Measurements from ENCODE around the gene DNAH1.

Gene DNAH1

DNA sequence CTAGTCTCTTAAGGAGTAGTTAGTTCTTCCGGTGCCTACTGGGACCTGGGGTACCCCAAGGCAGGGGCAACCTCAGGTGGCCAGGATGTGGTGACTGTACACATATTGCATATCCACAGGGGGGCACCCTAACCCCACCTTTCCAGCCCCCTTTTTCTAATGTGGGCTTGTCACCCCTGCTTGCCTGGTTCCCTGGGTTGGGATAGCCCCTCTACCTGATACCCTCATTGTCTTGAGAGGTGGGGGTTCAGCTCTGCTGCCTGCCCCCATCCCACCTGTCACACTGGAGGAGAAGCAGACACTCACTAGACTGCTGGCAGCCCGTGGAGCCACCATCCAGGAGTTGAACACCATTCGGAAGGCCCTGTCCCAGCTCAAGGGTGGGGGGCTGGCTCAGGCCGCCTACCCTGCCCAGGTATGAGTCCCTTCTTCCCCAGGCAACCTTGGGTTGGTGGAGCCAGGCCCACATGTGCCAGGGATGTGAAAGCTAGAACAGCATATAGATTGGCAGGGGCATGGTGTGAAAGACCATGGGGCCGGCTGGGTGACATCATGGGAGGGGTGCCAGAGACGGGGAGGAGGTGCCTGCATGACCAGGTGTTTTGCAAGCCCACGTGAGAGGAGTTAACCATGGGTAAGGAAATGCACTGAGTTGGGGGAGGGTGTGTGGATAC is 24.5 kb upstream of the DNAH1 start:
- no peak for DNase-seq

DNA sequence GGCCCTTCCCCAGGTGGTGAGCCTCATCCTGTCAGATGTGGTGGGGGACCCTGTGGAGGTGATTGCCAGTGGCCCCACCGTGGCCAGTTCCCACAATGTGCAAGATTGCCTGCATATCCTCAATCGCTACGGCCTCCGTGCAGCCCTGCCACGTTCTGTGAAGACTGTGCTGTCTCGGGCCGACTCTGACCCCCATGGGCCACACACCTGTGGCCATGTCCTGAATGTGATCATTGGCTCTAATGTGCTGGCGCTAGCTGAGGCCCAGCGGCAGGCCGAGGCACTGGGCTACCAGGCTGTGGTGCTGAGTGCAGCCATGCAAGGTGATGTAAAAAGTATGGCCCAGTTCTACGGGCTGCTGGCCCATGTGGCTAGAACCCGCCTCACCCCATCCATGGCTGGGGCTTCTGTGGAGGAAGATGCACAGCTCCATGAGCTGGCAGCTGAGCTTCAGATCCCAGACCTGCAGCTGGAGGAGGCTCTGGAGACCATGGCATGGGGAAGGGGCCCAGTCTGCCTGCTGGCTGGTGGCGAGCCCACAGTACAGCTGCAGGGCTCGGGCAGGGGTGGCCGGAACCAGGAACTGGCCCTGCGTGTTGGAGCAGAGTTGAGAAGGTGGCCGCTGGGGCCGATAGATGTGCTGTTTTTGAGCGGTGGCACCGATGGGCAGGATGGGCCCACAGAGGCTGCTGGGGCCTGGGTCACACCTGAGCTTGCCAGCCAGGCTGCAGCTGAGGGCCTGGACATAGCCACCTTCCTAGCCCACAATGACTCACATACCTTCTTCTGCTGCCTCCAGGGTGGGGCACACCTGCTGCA is 23.7 kb upstream of the DNAH1 start:
- DNase-seq = no peak

DNA sequence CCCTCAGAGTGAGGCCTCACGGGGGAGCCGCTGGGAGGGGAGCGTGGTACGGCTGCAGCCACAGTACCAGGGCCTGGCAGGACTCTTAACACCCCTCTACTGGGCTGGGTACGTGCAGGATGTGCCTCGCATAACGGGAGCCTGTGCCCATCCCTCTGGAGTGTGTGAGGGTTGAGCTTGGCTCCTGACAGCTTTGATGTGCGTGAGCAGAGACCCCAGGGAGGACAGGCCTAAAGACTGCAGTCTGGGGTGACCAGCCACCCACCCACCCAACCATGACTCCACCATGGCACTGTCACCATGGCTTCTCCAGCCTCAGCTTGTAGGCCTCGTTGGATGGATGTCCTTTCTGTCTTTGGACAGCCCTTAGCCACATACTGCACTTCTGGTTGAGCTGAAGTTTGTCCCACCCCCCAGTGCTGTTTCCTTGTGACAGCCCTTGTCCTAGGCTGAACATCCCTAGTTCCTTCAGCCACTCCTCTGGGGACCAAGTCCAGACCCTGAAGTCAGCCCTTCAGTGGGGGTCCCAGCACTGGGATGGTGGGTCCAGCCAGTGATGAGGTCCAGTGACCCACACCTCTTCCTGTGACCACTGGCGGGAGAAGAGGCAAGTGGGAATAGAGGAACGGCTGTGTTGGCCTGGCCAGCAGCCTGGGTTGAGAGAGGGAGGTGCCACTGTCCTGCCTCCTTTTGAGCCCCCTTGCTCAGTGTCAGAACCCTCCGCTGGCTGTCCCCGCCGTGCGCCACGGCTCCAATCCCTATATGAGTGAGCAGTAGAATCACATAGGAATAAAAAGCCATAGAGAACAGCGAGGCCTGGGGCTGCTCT is 22.4 kb upstream of the DNAH1 start:
- no peak for DNase-seq

DNA sequence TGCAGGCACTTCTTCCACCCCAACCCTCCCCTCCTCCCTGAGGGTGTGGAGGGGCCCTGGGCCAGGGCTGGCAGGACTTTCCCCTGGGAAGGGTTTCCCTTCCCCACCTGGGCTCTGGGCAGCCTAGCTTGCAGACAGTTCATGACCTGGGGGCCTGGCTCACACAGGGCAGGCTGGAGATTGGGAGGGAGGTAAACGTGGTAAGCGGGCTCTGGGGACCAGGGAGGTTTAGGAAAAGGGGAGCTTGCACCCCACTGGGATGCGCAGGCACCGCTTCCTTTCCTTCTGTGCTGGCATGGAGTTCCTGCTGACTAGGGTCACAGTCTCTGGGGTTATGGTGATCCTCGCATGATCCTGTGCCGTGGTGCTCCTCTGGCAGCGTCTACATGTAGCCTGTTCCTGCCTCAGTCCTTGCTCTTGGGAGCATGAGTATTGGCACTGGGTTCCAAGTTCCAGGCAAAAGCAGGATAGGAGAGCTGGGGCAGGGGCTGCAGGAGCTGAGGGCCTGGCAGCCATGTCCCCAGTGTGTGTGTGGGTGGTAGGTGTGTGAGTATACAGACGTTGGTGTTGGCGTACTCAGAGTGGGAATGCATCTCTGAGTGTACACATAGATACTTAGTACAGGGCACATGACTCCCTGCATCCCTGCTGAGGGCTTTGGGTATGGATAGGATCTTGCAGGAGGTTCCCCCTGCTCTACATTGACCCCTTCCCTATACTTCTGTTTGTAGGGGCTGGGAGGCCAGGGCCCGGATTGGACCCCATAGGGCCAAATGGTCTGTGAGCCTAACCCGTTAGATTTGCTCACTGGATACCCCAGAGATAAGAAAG is 21.6 kb upstream of the DNAH1 start:
- DNase-seq = no peak

DNA sequence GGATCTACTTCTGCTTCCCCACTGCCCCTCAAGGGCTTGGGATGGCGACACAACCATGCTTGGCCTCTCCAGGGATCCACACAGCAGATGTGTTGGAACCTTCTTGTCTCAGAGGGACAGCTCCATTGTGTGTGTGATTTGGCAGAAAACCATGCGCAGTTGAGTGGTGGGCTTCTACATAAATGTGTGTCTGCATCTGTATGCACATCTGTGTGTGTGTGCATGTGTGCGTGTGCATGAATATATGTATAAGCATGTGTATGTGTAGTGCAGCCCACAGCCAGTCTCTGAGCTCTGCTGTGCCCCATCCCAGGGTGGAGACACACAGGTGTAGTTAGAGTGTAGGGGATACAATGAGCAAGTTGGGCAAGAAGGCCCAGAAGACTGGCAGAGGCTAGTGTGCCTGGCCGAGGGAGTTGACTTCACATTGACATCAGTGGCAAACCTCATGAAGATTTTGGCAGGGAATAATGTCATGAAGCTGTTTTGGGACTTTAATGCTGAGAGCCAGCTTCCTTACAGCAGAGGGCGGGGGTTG is 20.4 kb upstream of the DNAH1 start:
- no peak for DNase-seq

DNA sequence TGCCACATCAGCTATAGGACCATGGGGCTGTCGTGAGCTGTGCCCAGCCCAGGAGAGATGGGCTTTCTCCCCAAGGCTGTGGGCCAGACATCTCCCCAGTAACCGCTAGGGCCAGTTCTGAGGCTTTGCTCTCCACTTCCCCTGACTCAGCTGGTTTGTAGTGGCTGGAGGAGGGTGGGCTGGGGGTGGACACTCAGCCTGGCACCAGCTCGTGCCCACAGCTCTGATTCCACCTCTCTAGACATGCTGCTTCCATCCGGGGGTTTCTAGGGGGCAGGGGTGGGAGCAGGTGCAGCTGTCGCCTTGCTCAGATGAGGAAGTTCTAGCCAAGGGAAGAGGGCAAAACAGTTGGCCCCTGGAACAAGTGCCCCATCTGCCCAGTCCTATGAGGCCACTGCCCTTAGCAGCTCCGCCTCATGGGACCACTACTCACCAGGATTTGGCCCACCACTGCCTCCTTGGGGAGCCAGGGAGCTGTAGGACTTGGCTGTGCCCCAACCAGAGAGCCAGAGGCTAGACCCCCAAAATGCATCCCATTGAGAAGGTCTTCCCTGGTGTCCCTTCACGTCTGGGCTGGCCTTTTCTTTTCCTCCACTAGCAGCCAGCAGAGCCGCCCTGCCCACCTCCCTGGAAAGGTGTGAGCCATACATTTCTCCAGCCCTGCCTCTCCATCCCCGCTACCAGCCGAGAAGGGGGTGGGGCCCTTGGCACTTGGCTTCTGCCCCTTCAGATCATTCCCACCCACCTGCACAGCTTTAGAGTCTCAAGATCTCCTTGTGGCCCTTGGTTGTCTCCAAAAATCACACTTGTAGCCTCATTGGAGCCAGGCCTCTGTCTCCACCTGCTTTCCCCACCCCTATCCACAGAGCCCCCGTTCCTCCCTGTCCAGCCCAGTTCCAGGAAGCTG is 18.6 kb upstream of the DNAH1 start:
- DNase-seq = no peak

DNA sequence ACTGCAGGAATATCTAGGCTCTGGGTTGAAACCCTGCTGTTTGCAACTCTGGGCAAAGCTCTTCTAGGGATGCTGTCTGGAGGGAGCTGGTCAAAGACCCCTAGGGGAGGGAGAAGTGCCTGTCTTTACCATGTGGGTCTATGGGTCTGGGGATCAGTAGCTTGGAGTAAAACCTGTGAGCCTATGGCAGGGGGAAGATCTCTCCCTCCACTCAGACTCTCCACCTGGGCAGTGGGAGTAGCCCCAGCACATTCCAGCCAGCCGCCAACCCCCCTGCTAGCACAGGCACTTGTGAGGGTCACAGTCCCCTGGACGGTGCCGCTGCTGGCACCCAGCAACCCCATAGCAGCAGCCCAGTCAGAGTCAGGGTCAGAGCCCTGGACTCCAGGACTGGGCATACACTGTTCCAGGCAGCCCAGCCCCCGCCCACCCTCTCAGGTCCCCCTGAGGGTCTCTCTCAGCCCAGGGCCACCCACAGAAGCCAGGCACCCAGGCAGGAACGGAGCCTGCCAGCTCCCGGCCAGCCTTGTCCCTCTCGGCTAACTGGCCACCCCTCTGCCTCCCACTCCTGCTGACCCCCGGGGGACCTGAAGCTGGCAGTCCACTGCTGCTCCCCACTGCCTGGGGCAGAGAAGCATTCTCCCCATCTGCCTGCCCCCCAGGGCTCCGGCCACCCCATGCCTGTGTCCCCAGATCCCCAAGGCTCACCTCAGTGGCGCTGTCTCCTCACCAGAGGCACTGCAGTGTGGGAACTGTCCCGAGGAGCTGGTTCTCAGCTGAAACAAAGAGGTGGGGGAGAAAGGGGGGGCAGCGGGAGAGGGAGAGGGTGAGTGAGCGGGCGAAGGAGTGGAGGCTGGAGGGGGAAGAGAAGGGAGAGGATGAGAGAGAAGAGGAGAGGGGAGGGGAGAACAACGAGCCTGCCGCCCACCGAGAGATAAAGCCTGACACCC is 17.7 kb upstream of the DNAH1 start:
- no peak for DNase-seq

DNA sequence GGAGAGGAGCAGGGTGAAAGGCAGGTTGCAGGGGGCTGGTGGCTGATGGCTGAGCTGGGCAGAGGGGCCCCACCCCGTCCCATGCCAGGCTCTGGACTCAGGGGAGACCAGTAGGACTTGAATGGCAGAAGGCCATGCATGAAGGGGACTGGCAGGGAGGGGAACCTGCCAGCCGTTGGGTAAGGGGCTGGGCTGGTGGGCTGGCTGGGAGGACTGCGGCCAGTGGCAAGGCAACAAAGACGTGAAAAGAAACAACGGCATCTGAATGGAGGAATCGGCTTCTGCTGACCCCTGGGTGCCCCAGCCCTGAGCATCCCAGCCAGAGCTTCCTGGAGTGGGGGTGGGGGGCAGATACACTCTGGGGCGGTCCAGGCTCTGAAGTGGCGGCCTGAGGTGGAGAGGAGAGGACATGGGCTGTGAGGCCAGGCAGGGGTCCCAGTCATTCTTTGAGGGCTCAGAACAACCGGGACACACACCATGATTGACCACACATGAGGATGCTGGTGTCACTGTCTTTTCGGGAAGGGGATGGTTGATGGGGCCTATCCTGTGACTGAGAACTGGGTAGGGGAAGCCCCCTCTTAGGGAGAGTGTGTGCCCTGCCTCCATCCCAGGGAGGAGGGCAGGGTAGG is 16.8 kb upstream of the DNAH1 start:
- no peak for DNase-seq

DNA sequence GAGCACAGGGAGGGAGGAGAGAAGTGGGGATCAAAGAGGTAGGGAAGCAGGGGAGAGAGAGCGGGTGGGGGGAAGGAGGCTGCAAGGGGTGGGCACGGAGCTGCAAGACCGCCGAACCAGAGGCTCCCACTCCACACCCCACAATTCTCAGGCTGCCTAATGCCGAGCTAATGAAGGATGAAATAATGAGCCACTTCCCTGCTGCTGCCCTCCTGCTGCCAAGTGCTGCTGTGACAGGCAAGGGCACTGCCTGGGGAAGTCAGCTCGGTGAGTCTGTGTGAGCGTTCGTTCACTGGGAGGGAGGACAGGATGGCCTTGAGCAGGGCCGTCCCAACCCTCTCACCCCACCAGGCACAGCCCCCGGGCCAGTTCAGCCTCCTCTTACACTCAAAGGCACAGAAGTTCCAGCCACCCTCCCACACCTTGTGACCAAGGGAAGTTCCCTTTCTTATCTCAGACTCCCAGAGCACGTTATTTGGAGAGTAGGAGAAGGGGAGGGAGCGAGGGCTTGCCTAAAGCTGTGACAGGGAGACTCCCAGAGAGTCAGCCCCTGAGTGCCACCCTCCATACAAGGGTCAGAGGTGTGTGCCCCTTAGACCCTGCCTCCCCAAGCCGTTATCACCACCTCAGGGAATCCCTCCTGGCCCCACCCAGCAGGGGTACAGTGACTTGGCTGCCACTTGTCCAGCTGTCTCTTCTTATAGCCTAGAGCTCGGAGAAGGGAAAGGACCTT is 16.1 kb upstream of the DNAH1 start:
- DNase-seq = no peak

DNA sequence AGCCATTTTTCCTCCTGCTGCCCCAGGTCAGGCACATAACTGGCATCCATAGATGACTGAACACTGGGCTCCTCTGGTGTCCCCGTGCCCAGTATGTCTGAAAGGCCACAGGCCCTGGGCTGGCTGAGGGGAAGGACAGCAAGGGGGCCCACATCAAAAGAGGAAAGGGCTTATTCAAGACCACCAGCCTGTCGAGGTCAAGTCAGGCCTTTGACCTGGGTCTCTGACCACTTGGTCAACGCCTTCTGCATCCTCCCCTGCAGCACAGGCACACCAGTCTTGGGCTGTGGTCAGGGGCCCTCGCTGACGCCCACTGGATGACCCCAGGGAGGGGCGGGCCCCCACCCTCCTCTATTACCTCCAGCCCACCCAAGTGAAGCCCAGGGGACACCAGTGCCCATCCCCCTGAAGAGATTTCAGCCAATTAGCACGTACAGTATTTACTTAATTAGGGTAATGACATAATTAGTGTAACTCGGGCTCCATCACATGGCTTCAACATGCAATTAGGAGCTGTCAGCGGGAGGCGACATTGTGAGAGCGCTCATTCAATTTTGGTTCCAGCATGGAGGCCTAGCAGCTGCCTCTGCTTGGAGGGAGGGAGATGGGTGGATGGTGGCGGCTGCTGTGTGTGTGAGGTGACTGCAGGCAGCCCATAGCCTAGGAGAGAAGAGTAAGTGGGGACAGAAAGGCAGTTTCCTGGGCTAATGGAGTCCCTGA is 13.5 kb upstream of the DNAH1 start:
- no peak for DNase-seq

DNA sequence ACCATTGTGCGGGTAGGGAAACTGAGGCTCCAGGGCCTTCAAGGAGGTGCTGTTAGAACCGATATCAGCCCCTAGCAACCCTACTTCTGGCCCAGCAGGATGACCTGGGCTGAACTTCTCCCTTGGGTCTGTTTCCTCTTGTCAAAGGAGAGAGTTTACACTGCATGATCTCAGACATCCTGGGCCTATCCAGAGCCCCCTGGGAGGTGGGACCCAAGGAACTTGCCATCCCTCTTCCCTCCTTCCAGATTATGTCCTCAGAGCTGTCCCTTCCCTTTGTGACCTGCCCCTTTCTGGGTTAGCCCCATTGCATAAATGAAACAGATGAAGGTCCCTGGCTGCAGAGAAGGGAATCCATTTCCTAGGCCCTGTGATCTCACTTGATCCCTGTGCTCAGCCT is 12.3 kb upstream of the DNAH1 start:
- no peak for DNase-seq

DNA sequence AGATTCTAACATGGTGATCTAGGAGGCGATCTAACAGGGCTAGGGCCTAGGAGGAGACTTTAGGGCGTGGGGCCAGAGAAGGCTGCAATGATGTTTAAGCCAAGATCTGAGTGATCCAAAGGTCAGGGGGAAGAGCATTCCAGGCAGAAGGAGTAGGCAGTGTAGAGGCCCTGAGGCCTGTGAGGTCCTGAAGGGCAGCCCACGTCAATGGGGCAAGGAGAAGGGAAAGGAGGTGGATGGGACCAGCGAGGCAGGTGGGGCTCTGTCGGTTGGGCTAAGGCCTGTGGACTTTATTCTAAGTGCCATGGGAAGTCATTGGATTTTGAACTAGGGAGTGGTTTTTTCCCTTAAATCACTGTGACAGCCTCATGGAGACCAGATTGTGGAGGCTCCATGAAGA is 10.2 kb upstream of the DNAH1 start:
- no peak for DNase-seq

DNA sequence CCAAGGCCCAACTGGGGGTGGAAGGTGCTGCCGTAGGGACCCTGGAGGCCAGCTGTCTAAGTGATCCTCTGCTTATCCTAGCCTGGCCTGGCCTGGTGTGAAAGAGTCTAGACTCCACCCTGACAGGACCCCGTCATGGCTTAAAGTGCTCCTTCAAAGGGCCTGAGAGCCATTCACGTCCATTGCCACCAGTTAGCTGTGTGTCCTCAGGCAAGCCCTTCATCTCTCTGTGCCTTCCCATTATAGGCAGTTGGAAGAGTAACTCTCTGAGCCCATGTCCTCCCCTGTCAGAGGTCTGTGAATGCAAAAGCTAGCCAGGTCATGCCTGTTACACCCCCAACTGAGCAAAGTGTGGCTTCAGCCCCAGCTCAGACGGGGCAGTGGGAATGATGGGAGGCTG is 9.1 kb upstream of the DNAH1 start:
- no peak for DNase-seq

DNA sequence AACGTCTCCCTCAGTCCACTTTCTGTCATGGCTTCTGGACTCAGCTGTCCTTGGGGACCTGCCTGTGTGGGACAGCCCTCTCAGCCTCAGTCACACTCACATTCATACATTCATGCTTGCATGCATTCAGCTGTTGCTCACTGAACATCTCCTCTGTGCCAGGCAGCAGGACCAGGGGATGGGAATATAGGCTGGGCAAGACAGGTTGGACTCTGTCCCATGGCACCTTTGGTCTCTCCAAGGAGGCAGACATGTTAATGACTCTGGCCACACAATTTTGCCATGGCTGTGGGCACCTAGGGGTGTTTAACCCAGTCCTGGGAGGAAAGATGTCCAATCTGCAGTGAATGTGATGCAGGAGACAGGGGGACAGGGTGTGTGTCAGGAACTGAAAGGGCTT is 7.8 kb upstream of the DNAH1 start:
- no peak for DNase-seq

DNA sequence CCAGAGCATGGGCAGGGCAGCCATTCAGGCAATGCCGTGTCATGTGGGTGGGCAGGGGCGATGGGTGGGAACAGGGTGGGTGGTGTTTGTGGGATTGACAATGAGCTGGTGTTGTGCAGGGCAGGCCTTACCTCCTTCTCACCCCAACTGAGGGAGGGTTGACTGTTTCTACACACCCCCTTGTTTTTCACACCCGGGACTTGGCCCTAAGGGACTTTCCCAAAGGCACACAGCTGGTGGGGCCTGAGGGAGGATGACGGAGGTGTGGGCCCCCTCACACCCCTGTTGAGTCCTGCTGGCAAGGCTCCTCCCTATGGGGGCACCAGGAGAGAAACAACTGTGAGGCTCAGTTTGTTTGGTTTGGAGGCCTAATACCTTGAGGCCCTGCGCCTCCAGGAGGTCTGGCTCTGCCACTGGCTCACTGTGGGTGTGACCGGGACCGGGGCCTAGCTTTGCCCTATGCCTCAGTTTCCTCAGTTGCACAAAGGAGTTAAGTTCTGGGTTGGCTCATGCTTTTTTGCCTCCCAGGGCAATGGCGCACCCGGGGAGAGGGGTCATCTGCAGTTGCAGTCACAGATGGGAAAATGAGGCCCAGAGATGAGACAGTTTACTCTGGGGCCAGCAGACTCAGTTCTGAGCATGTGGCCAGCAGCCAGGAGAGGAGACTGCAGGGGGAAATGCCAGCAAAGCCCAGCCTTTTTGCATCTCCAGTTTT is 5.1 kb upstream of the DNAH1 start:
- DNase-seq = no peak

DNA sequence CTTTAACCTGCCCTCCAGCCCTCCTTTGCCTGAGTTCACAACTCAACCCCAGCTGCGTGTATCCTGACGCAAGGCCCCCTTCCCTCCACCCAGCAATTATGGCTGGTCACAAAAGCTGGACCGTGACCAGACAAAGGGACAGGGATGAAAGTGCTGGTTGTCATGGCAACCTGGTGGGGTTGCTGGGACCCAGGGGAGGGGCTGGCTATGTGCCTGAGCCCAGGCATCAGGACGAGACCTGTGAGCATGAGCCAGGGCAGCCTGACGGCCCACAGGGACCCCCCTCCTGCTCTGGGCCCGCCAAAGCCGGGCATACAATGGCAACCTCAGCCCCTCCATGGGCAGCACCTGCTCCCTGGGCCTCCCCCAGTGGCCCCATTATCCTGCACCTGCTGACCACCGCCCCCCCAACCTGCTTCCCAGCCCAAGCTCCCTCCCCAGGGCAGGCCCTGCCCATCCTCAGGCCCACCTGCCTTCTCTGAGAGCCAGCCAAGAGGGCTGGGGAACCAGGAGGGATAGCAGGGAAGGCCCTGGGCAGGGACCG is 4.5 kb upstream of the DNAH1 start:
- no peak for DNase-seq

DNA sequence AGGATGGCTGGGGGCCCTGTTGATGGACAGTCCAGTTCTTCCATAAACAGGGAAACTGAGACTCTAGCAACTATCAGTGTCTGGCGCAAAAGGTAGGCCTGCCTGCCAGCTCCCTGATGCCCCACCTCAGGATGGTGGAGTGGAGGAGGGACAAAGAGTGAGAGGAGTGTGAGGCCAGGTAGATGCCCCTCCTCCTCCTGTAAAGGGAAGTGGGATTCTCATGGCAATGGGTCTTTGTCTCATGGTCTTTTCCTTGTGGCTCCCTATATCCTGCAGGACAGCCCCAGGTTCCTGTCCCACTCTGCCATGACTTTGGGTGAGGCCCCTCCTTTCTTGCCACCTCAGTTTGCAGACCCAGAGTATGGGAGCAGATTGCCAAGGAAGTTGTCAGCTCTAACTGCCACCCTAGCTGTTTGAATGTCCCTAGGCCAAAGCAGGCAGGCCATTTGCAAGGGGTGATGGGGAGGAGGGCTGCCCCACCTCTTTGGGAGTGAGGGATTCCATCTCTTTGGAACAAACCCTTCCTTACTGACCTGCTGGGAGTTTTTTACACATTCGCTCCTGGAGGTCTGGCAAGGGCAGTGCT is 2.8 kb upstream of the DNAH1 start:
- DNase-seq = no peak
